Cardiac muscle cell (in vitro differentiated cells and primary cell): ENCODE measurements around the gene ACTR1A. TPM values are rescaled to one million over a fixed set of nuclear protein-coding genes. Genes with fewer than 3 reads are reported as not detected.
"Not testable (repeated sequence)": the region's sequence is repeated elsewhere in the genome, so short reads cannot be mapped to it uniquely, and the experiment has no call there.

Experiments used
- DNase-seq, 2 donors: peaks; one replicate each; pipeline versions ENCODE4 v3.0.0 to v3.0.0-alpha.2; 2010 to 2017; ENCODE audit warnings: low read depth in 1 of 2, low spot score in 1 of 2
- H3K27ac ChIP-seq: fragments of 200-600 bp; sonication (generic); 2 replicates; pipeline ENCODE4 v1.5.1; 2016
- H3K27me3 ChIP-seq: fragments of 200-600 bp; sonication (generic); 2 replicates; pipeline ENCODE4 v1.6.0; 2016; ENCODE audit warnings: control low read depth
- H3K36me3 ChIP-seq: fragments of 200-600 bp; sonication (generic); 2 replicates; pipeline ENCODE4 v1.5.1; 2016; ENCODE audit warnings: control low read depth
- H3K4me1 ChIP-seq: fragments of 200-600 bp; sonication (generic); 2 replicates; pipeline ENCODE4 v1.8.1; 2017; ENCODE audit warnings: low read depth, mild to moderate bottlenecking, mixed run types
- H3K4me3 ChIP-seq: fragments of 200-600 bp; sonication (generic); 2 replicates; pipeline ENCODE4 v1.5.1; 2016; ENCODE audit warnings: mild to moderate bottlenecking
- H3K9me3 ChIP-seq: fragments of 200-600 bp; sonication (generic); 2 replicates; pipeline ENCODE4 v1.5.1; 2017; ENCODE audit warnings: low read depth, mild to moderate bottlenecking, control low read depth
- CTCF ChIP-seq: IDR thresholded peaks from 2 replicates; pipeline ENCODE4 v1.5.1; 2012; ENCODE audit warnings: low read depth, mild to moderate bottlenecking, low read length
- polyA plus RNA-seq: library from polyadenylated mRNA; unstranded; fragments of >200 nt; fragmentation: Nextera tagmentation; extraction: Ambion mirVana; gene quantifications from 2 replicates; pipeline ENCODE4 v1.2.1, GENCODE V29; 2016
- total RNA-seq: library from RNA; depleted of rRNA; stranded (reverse); fragments of >200 nt; gene quantifications from 2 replicates; pipeline ENCODE4 v1.2.3, GENCODE V29; 2016

The ACTR1A gene
- total and polyA plus RNA-seq, 2 experiments from 2014 or later, result 135 to 165 TPM

DNA sequence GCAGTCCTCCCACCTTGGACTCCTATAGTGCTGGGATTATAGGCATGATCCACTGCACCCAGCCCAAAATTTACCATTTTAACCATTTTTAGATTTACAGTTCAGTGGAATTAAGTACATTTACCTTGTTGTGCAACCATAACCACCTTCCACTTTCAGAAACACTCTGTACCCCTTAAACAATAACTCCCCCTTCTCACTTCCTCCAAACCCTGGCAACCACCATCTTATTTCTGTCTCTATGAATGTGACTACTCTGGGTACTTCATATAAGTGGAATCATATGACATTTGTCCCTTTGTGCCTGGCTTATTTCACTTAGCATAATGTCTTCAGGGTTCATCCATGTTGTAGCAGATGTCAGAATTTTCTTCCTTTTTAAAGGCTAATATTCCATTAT is 34.9 kb upstream of the ACTR1A start:
- no peaks in the 10 kb centered on the region for H3K4me1 ChIP-seq
- no peak overlapping the region for H3K27ac ChIP-seq
- no peak for DNase-seq
- H3K4me3 ChIP-seq, result no peak overlapping the region
- TF ChIP-seq CTCF, result no peak
- H3K36me3 ChIP-seq, result no peaks in the 10 kb centered on the region
- H3K27me3 ChIP-seq, result no peaks in the 10 kb centered on the region
- no peaks in the 10 kb centered on the region for H3K9me3 ChIP-seq

GRCh38 chr10:102535481-102536147 is 33.1 kb upstream of the ACTR1A start:
- no peaks in the 10 kb centered on the region for H3K4me1 ChIP-seq
- H3K9me3 ChIP-seq, result no peaks in the 10 kb centered on the region
- H3K36me3 ChIP-seq, result no peaks in the 10 kb centered on the region
- DNase-seq, result no peak
- no peak overlapping the region for H3K4me3 ChIP-seq
- TF ChIP-seq CTCF, result no peak
- H3K27ac ChIP-seq, result no peak overlapping the region
- H3K27me3 ChIP-seq, result no peaks in the 10 kb centered on the region

- H3K27ac ChIP-seq, H3K27me3 ChIP-seq, DNase-seq, H3K4me1 ChIP-seq, H3K4me3 ChIP-seq, H3K9me3 ChIP-seq, H3K36me3 ChIP-seq: not testable (repeated sequence)
These were observed 32.5 kb upstream of the ACTR1A start for GRCh38 chr10:102534966-102535365.

DNA sequence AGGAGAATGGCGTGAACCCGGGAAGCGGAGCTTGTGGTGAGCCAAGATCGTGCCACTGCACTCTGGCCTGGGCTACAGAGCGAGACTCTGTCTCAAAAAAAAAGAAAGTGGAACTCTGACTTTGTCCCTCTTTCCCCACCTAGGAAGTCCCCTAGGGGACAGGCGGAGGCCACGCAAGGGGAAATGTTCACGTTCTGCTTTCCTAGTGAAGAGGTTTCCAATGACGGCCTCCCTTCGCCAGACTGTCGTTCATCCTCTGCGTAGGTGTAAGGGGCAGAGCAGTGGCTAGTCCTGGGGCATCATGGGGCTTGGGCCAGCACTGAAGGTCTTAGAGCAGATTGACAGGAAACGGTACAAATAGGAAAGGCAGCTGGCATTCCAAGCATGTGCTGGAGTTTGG is 31.8 kb upstream of the ACTR1A start:
- Histone ChIP-seq H3K27ac (no peak overlapping the region), H3K27me3 (no peaks in the 10 kb centered on the region), H3K9me3 (no peaks in the 10 kb centered on the region), H3K4me1 (no peaks in the 10 kb centered on the region), H3K36me3 (no peaks in the 10 kb centered on the region), H3K4me3 (no peak overlapping the region)
- no peak for DNase-seq
- no peak for TF ChIP-seq CTCF

GRCh38 chr10:102527546-102527945 is 25.0 kb upstream of the ACTR1A start:
- Histone ChIP-seq H3K36me3 (no peaks in the 10 kb centered on the region), H3K27ac (no peak overlapping the region), H3K27me3 (no peaks in the 10 kb centered on the region), H3K4me1 (no peaks in the 10 kb centered on the region), H3K9me3 (no peaks in the 10 kb centered on the region), H3K4me3 (no peak overlapping the region)
- no peak for TF ChIP-seq CTCF
- no peak for DNase-seq

DNA sequence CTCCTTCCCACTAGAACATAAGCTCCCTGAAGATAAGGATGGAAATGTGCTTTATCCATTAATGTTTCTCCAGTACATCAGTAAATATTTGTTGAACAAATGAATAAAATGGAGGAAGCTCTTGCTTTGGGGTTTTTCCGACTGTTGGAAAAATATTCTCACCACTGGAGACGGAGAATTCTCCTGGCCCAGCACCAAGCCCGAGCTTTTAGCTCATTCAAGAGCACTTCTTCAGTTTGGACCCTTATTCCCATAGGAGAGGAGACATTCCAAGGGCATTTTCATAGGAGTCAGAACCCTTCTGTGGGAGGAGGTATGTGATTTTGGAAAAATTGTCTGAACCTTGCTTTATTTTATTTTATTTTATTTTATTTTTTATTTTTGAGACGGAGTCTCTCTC is 22.2 kb upstream of the ACTR1A start:
- Histone ChIP-seq H3K36me3 (no peaks in the 10 kb centered on the region), H3K4me3 (no peak overlapping the region), H3K27ac (no peak overlapping the region), H3K4me1 (no peaks in the 10 kb centered on the region), H3K9me3 (no peaks in the 10 kb centered on the region), H3K27me3 (no peaks in the 10 kb centered on the region)
- no peak for TF ChIP-seq CTCF
- DNase-seq, result no peak
